Stomach (tissue), 9 donors: ENCODE measurements around the gene TCHP. TPM values are rescaled to one million over a fixed set of nuclear protein-coding genes. Genes with fewer than 3 reads are reported as not detected.

ENCODE experiments used
- DNase-seq, 2 donors: peaks; one replicate each; pipeline versions ENCODE4 v3.0.0 to v3.0.0-alpha.2; 2013 to 2019
- H3K27ac ChIP-seq, 5 donors: fragments of 200-600 bp in 4 of 5; sonication (generic) in 4 of 5; one replicate each; pipeline ENCODE4 v1.5.1; 2013 to 2019; ENCODE audit warnings: mild to moderate bottlenecking in 1 of 5, moderate library complexity in 1 of 5
- H3K27me3 ChIP-seq, 3 donors: fragments of 200-600 bp; sonication (generic); one replicate each; pipeline ENCODE4 v1.5.1; 2017 to 2019; ENCODE audit warnings: mixed run types in 1 of 3
- H3K36me3 ChIP-seq, 4 donors: fragments of 200-600 bp; sonication (generic); 1 replicate in 3 of 4; 2 replicates in 1 of 4; pipeline ENCODE4 v1.5.1; 2016 to 2019
- H3K4me1 ChIP-seq, 4 donors: fragments of 200-600 bp; sonication (generic); one replicate each; pipeline ENCODE4 v1.5.1; 2016 to 2019
- H3K4me3 ChIP-seq, 4 donors: fragments of 200-600 bp; sonication (generic) in 3 of 4; one replicate each; pipeline ENCODE4 v1.5.1; 2016 to 2019; ENCODE audit warnings: mild to moderate bottlenecking in 1 of 4
- H3K9me3 ChIP-seq, 4 donors: fragments of 200-600 bp; sonication (generic); one replicate each; pipeline ENCODE4 v1.5.1; 2016 to 2019
- CTCF ChIP-seq, 7 experiments: fragments of 450-650 bp in 4 of 7; fragments of 200-600 bp in 3 of 7; sonication (generic) in 3 of 7; IDR thresholded peaks; one replicate each; pipeline ENCODE4 v1.5.1; 2016 to 2019; ENCODE audit warnings: antibody characterized with exemption in 7 of 7, control low read depth in 2 of 7, mild to moderate bottlenecking in 1 of 7
- EP300 ChIP-seq: sonication (generic); formaldehyde crosslinking; IDR thresholded peaks from one replicate; pipeline ENCODE4 v1.6.1; 2017; ENCODE audit warnings: antibody characterized with exemption
- POLR2A ChIP-seq, 4 donors: fragments of 450-650 bp; IDR thresholded peaks; one replicate each; pipeline ENCODE4 v1.6.1; 2016; ENCODE audit warnings: antibody characterized with exemption in 4 of 4, control low read depth in 2 of 4, mild to moderate bottlenecking in 1 of 4, moderate library complexity in 1 of 4
- POLR2AphosphoS5 ChIP-seq, 3 donors: sonication (generic); formaldehyde crosslinking; IDR thresholded peaks; one replicate each; pipeline ENCODE4 v1.6.1; 2016; ENCODE audit warnings: antibody characterized with exemption in 3 of 3
- WGBS, 5 donors: extraction: QIAGEN DNeasy Blood & Tissue Kit in 3 of 5; methylation state at CpG; one replicate each; pipeline versions ENCODE4 v1.1.5 to v1.1.7; 2013 to 2018; 5-methylcytosine and 5-hydroxymethylcytosine counted together
- intact Hi-C: fragments of 100-400 bp; cut with DNase I; formaldehyde crosslinking; loops from one replicate; pipeline ENCODE4 v1.15.1; 2023; ENCODE audit warnings: low total_unique reads
- polyA plus RNA-seq, 3 donors: library from polyadenylated mRNA; stranded (reverse); fragments of 200-250 nt; gene quantifications; one replicate each; pipeline ENCODE4 v1.2.3, GENCODE V29; 2013
- total RNA-seq, 5 donors: library from RNA; depleted of rRNA; stranded (reverse); fragments of >200 nt; gene quantifications; one replicate each; pipeline versions ENCODE4 v1.1.0 to v1.2.3, GENCODE V29; 2014 to 2016
- donor health status: healthy with polysubstance abuse.
- donor health status: Bipolar disorder and iron deficiency.
- donor health status: healthy.

The TCHP gene
- total and polyA plus RNA-seq, 8 donors = 7.9 to 45.5 (median 14.7) TPM

- Histone ChIP-seq H3K36me3 (peaks cover 47 to 97% (median 91%) of the 10 kb centered on the region in 4 donors), H3K27me3 (no peaks in the 10 kb centered on the region), H3K27ac (peak overlapping the region in 4 of 5 donors; percentile 21 to 60 (median 34)), H3K4me3 (no peak overlapping the region), H3K9me3 (no peaks in the 10 kb centered on the region), H3K4me1 (peaks cover 0 to 24% (median 14%) of the 10 kb centered on the region in 4 donors)
- WGBS, 5 donors = 59 to 75% (median 64%) methylated on average over 14 of the region's 14 CpGs
- DNase-seq = peak in 1 of 2 donors; percentile 30
- TF ChIP-seq POLR2AphosphoS5 (IDR thresholded peaks at IDR 0.05) (peak; percentile 17 to 46 (median 44)), CTCF (IDR thresholded peaks at IDR 0.05) (no peak), POLR2A (IDR thresholded peaks at IDR 0.05) (no peak), EP300 (peak; percentile 10)
- intact Hi-C loops = no loop called here
Measured at GRCh38 chr12:109932878-109933503, 32.9 kb downstream of the TCHP start.

GRCh38 chr12:109934026-109934425, 34.0 kb downstream of the TCHP start:
- Histone ChIP-seq H3K9me3 (no peaks in the 10 kb centered on the region), H3K4me3 (no peak overlapping the region), H3K36me3 (peaks cover 57 to 97% (median 96%) of the 10 kb centered on the region in 4 donors), H3K27me3 (no peaks in the 10 kb centered on the region), H3K27ac (peak overlapping the region in 2 of 5 donors; percentile 43 to 60), H3K4me1 (peaks cover 0 to 24% (median 14%) of the 10 kb centered on the region in 4 donors)
- 64 to 83% (median 77%) methylated on average over 5 of the region's 5 CpGs for WGBS, 5 donors
- DNase-seq = peak in 1 of 2 donors; percentile 36
- no peak for TF ChIP-seq POLR2AphosphoS5 (IDR thresholded peaks at IDR 0.05)
- intact Hi-C loops = no loop called here

GRCh38 chr12:109937371-109937770, 37.3 kb downstream of the TCHP start:
- TF ChIP-seq POLR2AphosphoS5 (IDR thresholded peaks at IDR 0.05) (no peak), POLR2A (IDR thresholded peaks at IDR 0.05) (no peak), EP300 (no peak), CTCF (IDR thresholded peaks at IDR 0.05) (no peak)
- peak in 1 of 2 donors; percentile 32 for DNase-seq
- intact Hi-C loops = no loop called here
- no peaks in the 10 kb centered on the region for H3K27me3 ChIP-seq
- no peak overlapping the region for H3K4me3 ChIP-seq
- no peaks in the 10 kb centered on the region for H3K9me3 ChIP-seq
- H3K27ac ChIP-seq = peak overlapping the region in 2 of 5 donors; percentile 23 to 44
- 83 to 86% (median 84%) methylated on average over 5 of the region's 5 CpGs for WGBS, 5 donors
- H3K36me3 ChIP-seq = peaks cover 52 to 83% (median 74%) of the 10 kb centered on the region in 4 donors
- H3K4me1 ChIP-seq = peaks cover 0 to 18% (median 7%) of the 10 kb centered on the region in 4 donors

- intact Hi-C loops = no loop called here
- Histone ChIP-seq H3K4me1 (peaks cover 0 to 8% (median under 1%) of the 10 kb centered on the region in 4 donors), H3K36me3 (peaks cover 49 to 78% (median 64%) of the 10 kb centered on the region in 4 donors), H3K27me3 (no peaks in the 10 kb centered on the region), H3K4me3 (no peak overlapping the region), H3K27ac (no peak overlapping the region), H3K9me3 (no peaks in the 10 kb centered on the region)
- no peak for DNase-seq
- WGBS, 5 donors = 90 to 96% (median 92%) methylated on average over 7 of the region's 7 CpGs
- TF ChIP-seq EP300 = no peak
Measured at GRCh38 chr12:109938947-109939346, 38.9 kb downstream of the TCHP start.

GRCh38 chr12:109939504-109939903, 39.4 kb downstream of the TCHP start:
- Histone ChIP-seq H3K27me3 (no peaks in the 10 kb centered on the region), H3K36me3 (peaks cover 43 to 78% (median 64%) of the 10 kb centered on the region in 4 donors), H3K27ac (no peak overlapping the region), H3K4me3 (no peak overlapping the region), H3K9me3 (no peaks in the 10 kb centered on the region), H3K4me1 (peaks cover 0 to 8% (median 0%) of the 10 kb centered on the region in 4 donors)
- WGBS, 5 donors = 88 to 98% (median 96%) methylated on average over 2 of the region's 2 CpGs
- intact Hi-C loops = no loop called here
- no peak for DNase-seq
- TF ChIP-seq EP300 (no peak), POLR2A (IDR thresholded peaks at IDR 0.05) (no peak), CTCF (IDR thresholded peaks at IDR 0.05) (no peak), POLR2AphosphoS5 (IDR thresholded peaks at IDR 0.05) (no peak)
